ENCODE measurements around the gene GOT1.

DNA sequence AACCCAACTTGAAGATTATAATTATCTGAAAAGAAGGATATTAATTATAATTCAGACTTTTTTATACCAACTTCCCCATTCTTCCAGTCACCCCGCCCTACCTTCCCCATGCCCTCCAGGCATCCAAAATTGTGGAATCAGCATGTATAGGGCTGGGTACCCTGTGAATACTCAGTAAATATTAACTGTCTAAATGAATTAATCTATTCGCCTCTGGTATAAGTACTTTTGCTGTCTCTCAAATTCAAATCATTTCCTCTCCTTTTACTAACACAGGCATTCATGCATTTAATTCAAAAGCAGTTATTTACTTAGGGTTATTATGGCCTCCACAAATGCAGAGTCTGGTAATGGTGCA is 26.5 kb upstream of the GOT1 start:
- TF ChIP-seq, protein P1, sequence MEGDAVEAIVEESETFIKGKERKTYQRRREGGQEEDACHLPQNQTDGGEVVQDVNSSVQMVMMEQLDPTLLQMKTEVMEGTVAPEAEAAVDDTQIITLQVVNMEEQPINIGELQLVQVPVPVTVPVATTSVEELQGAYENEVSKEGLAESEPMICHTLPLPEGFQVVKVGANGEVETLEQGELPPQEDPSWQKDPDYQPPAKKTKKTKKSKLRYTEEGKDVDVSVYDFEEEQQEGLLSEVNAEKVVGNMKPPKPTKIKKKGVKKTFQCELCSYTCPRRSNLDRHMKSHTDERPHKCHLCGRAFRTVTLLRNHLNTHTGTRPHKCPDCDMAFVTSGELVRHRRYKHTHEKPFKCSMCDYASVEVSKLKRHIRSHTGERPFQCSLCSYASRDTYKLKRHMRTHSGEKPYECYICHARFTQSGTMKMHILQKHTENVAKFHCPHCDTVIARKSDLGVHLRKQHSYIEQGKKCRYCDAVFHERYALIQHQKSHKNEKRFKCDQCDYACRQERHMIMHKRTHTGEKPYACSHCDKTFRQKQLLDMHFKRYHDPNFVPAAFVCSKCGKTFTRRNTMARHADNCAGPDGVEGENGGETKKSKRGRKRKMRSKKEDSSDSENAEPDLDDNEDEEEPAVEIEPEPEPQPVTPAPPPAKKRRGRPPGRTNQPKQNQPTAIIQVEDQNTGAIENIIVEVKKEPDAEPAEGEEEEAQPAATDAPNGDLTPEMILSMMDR (IDR thresholded peaks at IDR 0.05; ENCODE audit: low read depth, low read length), result no peak
- TF ChIP-seq EZH2phosphoT487 (IDR thresholded peaks at IDR 0.05; ENCODE audit: low read depth), result no peak

All from OCI-LY3 (cell line).